NCI-H2171 treated with DMSO at 0.1 percent for 48 hours (cell line): ENCODE measurements around the gene SMAD5.

Experiments
- DNase-seq: peaks from one replicate; lab custom pipeline; 2025; lab: John Stamatoyannopoulos, UW

Gene SMAD5

DNA sequence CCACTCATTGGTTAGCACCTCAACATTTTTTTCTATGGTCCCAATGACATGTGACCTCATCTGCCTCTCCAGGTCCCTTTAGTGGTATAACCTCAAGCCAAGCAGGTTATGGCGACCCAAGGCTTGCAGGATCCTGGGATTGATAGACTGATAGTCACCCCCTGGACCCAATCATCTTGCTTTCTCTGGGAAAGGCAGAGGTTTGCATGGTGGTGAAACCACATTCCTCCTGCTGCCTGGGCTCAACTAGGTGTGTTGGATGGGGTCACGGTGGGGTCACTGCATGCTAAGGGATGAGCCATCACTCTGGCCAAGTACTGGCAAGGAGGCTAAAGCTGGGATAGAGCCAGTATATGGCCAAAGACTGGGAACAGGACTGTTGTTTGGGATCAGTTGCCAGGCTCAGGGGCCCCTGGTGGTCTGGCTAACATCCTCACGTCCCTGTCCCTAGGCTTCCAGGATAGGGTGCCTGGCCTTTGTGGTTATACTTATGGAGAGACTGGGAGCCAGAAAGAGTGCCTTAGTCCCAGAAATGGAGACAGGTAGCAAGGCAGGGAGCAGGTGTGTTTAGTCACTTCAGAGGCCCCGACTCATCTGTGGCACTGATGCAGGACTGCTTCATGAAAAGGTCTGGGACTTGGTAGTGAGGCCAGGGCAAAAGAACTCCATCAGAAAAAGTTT lies 65.0 kb downstream of the SMAD5 start:
- DNase-seq, result no peak

DNA sequence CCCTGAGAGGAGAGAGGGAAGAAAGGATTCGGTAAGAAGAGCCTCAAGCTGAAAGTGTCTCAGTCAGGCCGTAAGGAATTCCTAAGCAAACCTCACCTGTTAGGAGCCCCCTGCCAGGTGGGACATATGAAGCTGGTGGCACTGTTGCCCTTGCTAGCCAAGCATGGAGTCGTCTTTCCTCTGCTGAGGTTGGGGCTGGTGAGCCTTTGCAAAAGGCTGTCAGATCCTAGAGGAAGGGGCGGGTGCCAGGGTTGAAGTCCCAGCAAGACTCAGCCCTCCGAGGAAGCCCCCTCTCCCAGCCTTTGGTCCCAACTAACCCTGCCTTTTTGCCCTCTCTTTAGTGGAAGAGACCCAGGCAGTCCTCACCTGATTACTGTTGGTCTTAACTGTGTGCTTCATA lies 65.8 kb downstream of the SMAD5 start:
- no peak for DNase-seq

DNA sequence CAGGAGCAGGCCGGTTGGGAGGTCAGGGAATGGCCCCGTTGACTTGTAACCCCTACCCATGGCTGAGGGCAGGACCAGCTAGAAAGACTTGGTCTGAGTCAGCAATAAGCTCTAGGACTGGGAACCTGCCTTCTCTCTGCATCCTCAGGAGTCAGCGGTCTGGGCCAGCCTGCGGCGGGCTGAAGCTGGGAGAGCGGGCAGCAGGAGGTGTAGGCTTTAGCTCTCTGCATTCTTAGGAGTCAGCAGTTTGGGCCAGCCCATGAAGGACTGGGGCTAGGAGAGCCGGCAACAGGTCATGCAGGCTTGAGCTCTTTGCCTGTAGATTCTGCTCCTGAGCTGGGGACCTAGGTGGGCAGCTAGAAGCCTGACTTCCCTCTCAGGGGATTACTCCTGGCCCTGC lies 66.8 kb downstream of the SMAD5 start:
- no peak for DNase-seq

DNA sequence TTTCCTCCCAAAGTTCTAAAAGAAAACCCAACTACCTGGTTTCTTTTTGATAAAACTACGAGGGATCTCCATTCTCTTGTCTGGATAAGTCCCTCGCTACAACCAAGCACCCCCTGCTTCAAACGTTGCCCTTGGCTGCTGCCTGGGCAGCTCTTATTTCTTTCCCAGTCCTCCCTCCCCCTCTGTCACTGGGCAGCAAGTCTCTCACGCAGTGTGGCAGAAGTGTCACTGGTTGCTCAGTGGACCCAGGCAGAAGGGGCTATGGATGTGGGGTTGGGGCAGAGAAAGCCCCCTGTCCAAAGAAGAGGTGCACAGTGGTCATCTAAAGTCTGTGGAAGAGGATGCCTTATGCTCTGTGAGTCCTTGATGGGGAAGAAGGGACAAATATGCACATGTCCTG lies 67.5 kb downstream of the SMAD5 start:
- DNase-seq, result no peak

DNA sequence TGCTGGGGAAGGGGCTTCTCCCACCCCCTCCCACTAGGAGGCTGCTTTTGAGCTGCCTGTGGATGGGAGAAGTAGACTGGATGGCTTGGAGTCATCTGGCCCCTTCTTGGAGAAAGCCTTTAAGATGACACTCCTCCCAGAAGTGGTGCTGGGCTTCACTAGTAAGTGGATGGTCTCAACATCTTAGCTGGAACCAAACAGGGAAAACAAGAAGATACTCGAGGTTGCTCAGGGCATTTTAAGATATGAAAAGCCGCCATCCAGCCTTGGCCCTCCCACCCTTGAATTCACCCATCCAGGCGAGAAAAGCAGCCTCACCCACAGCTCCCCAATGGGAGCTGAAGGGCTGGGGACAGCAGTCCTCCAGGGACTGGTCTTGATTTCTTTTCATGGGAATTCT lies 68.1 kb downstream of the SMAD5 start:
- no peak for DNase-seq

DNA sequence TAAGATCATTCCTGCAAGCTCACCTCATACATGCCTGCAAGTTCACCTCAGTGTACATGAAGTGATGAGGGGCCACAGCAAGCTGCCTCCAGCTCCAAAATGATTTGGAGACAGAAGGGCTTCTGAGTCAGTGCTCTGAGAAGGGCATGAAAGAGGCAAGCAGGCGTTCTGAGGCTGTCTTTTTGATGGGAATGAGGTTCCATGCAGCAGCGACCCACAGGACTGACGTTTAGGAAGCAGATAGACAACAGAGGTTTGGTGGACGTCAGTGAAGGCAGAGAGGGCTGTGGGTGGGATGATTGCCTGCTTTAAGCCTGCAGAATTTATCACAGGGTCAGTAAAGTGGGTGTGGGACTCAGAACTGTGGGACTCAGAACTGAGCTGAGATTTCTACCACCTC lies 69.2 kb downstream of the SMAD5 start:
- no peak for DNase-seq

DNA sequence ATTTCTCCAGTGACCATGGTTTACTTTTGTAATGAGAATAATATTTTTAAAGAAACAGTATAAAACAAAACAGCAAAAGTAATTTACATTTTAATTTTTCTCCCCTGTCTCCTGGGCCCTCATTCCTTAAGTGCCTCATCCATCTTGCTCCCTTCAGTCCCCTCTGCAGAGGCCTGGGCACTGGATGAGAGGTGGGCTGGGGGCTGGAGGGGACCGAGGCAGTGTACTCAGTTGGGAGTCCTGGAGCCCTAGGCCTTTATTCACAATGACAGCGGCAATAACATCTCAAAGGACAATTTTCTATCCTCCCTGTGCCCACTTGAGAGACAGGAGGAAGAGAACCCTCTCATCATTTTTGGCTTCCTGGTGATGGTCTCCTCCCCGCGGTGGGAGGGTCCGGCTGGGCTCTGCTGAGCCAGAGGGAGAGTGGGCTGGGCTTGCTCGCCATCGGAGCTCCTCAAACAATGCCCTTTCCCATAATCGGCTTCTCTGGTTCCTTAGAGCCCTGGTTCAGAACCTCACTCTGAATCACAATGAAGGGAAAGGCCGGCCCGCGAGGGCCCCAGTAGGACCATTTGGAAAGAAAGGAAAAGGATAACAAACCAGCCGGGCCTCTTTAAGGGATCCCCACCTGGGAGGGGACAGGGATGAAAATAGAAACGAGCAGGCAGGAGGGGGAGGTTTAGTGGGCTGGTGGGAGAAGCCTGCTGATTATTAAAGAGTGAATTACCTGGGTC lies 70.0 kb downstream of the SMAD5 start:
- DNase-seq, result no peak

DNA sequence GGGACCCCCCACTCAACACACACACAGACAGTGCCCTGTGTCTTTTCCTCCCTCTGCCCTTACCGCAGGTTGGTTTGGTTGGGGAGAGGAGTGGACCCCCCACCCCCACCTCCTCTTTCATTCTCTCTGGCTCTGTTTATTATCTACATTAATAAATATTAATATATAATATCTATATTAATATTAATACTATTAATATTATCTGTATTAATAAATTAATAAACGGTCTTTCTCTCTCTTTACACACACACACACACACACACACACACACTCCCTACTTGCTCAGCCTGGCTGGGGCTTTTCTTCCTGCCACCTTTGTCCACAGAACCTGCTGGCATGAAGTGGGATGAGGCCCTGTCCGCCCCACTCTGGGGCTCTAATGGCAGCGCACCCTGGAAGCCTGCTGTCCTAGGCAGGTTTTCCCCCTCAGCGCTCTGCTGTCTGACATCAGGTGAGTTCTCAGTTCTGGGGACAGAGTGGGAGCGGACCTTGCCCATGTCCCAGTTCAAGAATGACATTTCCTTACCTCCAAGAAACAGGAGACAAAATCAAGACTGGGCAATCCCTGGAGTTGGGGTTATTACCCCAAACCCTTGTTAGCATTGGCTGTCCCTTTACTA lies 70.8 kb downstream of the SMAD5 start:
- no peak for DNase-seq

DNA sequence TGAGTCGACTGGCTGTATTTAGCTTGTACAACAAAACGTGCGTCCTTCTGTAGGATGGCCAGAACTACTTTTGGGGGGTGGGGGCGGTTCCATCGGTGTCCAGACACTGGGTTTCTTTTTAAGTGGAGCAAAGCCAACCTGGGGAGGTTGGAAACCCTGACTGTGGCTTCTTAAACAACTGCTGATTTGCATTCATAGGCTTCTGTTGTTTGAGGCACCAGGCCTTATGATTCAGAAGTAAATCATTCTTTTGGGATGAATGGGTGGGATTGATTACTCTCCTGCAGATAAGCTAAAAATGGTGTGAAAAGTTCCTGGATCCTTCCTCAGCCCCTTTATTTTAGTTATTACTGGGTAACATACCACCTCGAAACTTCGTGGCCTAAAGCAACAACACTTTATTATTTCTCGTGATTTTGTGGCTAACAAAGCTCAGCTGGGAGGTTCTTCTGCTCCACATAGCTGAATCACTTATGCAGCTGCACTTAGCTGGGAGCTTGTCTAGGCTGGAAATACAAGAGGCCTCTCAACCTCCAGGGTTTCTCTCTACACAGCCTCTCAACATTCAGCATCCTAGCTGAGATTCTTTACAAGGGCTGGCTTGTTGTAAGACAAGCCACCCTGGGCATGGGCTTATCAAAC lies 72.5 kb downstream of the SMAD5 start:
- DNase-seq, result no peak

DNA sequence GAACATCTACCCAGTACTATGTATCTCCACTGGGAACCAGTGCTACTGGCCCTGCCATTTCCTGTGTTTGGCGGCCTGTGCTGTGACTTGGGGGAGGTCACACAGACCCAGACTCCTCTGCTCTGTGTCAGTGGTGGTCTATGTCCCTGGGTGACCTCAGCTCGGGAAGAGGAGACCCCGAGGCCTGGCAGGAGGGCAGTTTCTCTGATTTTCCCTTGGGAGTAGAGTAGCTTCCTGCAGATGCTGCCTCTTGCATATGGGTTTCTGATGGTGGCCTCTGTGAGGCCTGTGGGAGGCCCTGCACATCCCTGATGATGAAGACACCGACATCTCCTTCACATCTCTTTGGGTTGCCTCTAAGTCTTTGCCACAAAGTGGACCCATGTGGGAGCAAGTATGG lies 73.3 kb downstream of the SMAD5 start:
- no peak for DNase-seq

DNA sequence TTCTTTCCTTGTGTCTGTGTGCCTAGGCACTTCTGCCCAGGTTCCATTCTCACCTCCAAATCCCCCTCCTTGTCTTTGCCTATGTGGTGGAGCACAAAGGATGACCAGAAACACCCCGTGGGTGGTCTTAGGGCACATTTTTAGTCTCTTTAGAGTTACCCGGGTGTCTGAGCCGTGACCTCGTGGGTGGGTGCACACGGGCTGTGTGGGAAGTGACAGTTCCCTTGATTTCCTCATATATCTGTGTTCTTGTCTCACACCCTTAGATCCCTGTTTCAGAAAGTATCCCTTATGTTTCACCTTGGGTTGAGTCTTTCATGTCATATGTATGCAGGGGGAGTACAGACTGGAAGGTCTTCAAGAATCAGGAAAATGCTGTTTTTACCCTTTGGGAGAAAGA lies 73.7 kb downstream of the SMAD5 start:
- DNase-seq, result no peak

DNA sequence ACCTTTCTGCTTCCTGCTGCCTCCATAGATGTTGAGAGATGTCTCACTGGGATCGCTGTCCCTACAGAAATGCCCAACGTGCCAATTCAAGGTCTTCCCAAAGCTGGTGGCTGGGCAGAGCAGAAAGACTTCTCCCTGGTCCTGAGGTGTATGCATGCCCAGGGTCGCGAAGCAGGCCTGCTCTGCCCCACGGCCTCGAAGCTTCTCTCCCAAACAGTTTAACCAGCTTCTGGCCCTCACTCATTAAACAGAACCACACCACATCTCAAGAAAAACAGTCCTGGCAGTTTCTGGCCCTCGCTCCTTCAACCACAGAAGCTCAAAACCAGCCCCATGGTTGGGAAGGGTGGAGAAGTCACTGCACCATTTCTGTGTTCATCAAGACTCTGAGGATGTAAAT lies 75.0 kb downstream of the SMAD5 start:
- no peak for DNase-seq

DNA sequence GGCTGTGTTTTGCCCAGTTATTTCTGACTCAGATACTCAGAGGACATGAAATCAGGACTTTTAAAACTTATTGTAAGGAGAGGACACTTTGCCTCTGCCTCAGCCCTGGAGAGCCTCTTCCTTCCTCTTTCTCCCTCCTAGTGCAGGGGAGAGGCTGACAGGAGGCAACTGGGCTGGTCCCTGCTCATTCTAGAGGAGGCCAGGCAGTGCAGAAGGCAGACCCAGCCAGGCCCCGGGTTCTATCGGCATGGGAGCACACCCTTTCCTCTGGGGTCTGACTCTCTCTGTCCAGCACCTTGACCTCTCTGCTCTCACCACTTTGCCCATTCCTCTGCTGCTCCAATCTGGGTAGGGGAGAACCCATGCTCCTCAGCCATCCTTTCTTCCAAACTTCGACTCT lies 76.3 kb downstream of the SMAD5 start:
- no peak for DNase-seq

DNA sequence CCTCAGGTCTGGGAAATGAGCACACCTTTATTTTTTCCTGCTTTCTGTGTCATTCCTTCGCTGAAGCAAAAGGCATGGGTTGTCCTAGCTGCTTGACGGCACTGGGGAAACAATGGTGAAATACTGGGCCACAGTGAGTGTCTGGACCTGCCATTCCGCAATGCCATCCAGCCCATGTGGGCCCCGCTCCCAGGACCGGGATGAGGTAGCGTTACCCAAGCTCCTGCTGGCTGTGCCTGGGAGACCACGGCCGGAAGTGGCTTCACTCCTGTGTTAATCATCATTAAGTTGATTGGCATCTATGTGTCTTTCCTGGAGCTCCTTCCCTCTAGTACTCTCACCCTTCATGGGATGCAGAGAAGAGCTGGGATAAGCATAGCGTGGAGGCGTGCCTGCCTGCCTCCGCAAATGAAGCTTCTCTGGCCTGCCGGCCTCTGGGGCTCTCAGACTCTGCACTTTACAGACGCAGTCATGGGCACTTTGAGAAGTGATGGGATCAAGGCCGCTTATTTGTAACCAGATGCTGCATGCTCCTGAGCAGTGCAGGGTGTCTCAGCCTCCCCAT lies 76.8 kb downstream of the SMAD5 start:
- no peak for DNase-seq

DNA sequence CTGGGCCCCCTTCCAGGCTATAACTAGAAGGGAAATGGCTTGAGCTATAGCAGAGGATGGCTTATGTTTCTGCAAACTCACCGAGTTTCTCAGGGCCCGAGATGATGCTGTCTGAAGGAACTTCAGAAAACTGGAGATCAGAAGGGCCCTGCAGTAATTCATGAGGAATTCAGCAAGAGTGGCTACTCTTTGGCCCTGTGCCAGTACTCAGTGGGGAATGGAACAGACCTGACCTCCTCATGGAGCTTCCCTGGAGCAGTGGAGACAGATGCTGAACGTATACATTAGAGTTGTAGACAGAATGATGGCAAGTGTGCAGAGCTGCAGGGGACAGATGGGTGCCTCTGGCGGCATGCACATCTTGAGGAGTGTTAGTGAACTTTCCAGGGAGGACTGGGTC lies 77.6 kb downstream of the SMAD5 start:
- no peak for DNase-seq

DNA sequence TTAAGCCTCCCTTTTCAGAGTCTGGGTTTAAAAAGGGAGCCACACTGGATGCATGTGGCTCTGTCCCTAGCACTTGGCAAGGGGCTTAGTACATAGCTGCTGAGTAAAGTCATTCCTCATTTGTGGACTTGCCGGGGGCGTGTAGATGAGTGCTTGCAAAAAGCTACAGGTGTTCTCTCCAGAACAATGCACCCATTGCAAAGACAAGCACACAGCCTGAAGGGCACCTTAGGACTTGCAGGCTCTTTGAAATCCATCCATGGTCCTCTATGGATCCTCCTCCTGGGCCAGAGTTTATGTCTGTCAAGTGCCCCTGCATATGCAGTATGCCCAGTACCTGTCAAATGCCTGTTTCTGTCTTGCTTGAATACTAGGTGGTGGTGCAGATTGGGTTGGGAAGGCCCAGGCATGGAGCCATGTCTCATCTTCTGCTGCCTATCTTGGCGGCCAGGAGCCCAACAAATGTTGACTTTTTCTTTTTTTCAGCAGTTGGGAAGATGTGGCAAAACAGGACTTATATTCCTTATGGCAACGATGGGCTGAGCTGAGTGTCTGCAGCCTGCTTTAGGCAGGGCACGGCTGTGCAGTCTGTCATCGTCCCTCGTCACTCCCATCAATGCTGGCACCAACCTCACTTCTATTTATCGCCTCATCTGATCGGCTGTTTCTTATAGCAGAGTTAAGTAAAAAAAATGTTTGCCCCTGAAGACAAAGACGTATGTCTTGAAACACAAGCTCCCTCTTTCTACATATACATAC lies 78.8 kb downstream of the SMAD5 start:
- no peak for DNase-seq

DNA sequence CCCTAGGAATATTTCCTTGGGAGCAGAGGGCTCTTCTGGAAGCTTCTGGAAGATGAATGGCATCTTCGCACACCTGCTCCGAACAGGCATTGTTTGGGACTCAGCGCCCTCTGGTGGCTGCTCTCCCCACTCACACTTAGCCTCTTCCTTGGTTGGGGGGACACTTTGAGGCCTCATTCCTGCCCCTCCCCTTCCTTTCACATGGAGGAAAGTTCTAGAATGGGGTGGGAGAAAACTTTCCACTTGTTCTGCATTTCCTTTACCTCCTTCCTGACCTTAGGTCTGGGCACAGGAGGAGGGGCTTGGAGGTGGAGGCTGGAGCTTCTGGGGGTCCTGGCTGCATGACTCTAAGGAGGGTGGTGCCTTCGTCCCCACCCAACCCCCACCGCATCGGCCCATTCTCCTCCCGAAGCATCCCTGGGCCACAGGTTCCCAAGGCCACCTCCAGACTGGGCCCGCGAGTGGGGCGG lies 79.6 kb downstream of the SMAD5 start:
- DNase-seq, result no peak

DNA sequence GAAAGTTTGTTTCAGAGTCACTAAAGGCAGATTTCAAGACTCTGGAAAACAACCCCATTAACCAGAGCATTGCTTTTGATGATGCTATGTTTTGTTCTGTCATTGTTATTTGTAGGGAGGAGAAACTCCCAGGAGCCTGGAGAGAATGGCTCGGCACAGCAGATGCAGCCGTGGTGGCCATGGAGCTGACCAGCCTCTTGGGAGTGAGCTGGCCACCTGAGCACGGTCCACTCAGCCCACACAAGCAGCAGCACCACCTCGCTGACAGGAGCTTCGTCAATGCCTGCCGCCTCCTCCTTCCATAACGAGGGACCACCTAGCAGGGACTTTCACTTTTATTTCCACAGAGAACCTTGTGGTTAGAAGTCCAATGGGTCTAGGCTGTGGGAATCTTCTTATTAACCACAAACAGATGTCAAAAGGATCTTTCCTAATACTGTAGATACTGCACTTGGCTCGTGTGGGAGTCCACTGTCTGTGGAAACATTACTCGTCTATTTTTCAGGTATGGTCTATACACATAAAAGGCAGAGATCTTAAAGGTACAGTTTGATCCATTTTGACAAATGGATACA lies 81.4 kb downstream of the SMAD5 start:
- no peak for DNase-seq

DNA sequence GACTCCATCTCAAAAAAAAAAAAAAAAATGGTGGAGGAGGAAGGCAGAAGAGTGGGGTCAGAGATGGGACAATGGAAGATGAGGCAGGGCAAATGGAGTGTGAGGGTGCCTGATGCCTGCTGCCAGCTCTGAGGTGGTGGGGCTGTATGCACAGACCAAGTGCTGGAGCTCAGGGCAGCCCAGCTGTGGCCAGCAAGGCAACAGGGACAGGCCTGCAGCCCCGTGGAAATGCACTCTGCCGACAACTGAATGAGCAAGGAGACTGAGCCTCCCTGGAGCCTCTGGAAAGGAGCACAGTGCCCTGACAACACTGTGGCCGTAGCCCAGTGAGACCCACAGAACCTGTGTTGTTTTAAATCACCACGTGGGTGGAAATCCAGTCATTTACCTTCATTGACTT lies 83.2 kb downstream of the SMAD5 start:
- no peak for DNase-seq

DNA sequence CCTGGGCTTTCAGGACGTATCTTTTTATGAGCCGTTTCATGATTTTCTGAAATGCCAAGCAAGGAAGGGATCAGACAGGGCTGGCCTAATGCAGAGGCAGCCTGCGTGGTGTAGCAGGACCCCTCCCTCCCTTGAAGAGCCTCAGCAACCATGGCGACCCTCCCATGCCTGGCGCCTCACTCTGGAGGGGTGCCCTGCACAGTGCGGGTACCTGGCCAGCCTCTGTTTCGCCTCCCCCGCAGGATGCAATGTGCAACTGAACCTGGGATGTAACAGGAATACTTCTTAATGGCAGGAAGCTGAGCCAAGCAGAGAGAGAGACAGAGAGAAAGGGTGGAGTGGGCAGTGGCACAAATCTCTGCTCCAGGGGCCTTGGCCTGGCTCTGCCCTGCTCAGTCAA lies 83.6 kb downstream of the SMAD5 start:
- no peak for DNase-seq

DNA sequence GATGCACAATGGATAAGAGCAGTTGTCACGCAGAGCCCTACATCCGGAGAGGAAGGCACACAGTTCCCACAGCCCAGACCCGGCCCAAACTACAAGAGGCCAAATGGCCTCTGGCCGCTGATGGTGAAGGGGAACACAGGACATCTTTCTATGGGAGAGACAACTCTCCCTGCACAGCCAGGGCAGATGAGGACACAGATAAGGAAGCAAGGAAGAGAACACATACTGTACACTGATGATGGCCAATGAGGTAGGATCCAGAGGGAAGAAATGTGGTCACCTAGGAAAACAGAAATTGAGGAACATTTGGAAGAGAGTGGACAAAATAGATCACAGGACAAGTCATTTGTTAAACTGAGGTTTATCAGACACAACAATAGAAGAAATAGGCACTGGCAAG lies 88.7 kb downstream of the SMAD5 start:
- DNase-seq, result no peak
